LNCaP clone FGC (cell line): Measurements from ENCODE around the gene VSTM2A.
A peak's percentile ranks its signal among the peaks of the same experiment; 100 is the strongest.

Source experiments
- DNase-seq: peaks from one replicate; pipeline ENCODE4 v3.0.0-alpha.2; 2011; ENCODE audit warnings: low read depth
- H3K4me3 ChIP-seq: 2 replicates; pipeline ENCODE4 v1.5.1; 2011; ENCODE audit warnings: mild to moderate bottlenecking, low read depth, low read length, control low read depth
- CTCF ChIP-seq: IDR thresholded peaks from 2 replicates; pipeline ENCODE4 v1.5.1; 2012; ENCODE audit warnings: mild to moderate bottlenecking; ENCODE audit not compliant: control insufficient read depth, insufficient read depth; ENCODE audit errors: extremely low read depth

Gene VSTM2A

GRCh38 chr7:54545241-54545563, 3.0 kb downstream of the VSTM2A start:
- TF ChIP-seq CTCF: no peak
- DNase-seq: no peak
- H3K4me3 ChIP-seq: no peak overlapping the region

- H3K4me3 ChIP-seq: no peak overlapping the region
- TF ChIP-seq CTCF: peak; percentile 51
- DNase-seq: no peak
Observed at GRCh38 chr7:54546081-54546985, 4.2 kb downstream of the VSTM2A start.

- no peak for DNase-seq
- no peak overlapping the region for H3K4me3 ChIP-seq
- no peak for TF ChIP-seq CTCF
Observed at GRCh38 chr7:54546986-54547314, 4.8 kb downstream of the VSTM2A start.

- TF ChIP-seq CTCF: no peak
- no peak overlapping the region for H3K4me3 ChIP-seq
- no peak for DNase-seq
Observed at GRCh38 chr7:54550471-54550870, 8.3 kb downstream of the VSTM2A start.

- no peak overlapping the region for H3K4me3 ChIP-seq
- DNase-seq: no peak
- no peak for TF ChIP-seq CTCF
Observed at GRCh38 chr7:54556121-54556520, 13.9 kb downstream of the VSTM2A start.

GRCh38 chr7:54559401-54559800, 17.2 kb downstream of the VSTM2A start:
- no peak for DNase-seq
- H3K4me3 ChIP-seq: no peak overlapping the region
- TF ChIP-seq CTCF: no peak

- H3K4me3 ChIP-seq: no peak overlapping the region
- DNase-seq: no peak
- no peak for TF ChIP-seq CTCF
Observed at GRCh38 chr7:54560198-54560597, 18.0 kb downstream of the VSTM2A start.
